ENCODE results near the gene ZMYND19.
A peak's percentile ranks its signal among the peaks of the same experiment; 100 is the strongest.
"Not testable (repeated sequence)": the region's sequence is repeated elsewhere in the genome, so short reads cannot be mapped to it uniquely, and the experiment has no call there.

ZMYND19 gene

GRCh38 chr9:137553654-137554053, 36.7 kb downstream of the ZMYND19 start:
- DNase-seq = not testable (repeated sequence)

GRCh38 chr9:137552022-137552768, 38.1 kb downstream of the ZMYND19 start:
- DNase-seq = peak; percentile 71

GRCh38 chr9:137551264-137552021, 38.9 kb downstream of the ZMYND19 start, which contains the start of gene MRPL41:
Gene MRPL41 (plus strand): TSS chr9:137551879. CDS start chr9:137552082, 203 bp downstream.
- DNase-seq = peak; percentile 97

GRCh38 chr9:137550958-137551263, 39.4 kb downstream of the ZMYND19 start:
- not testable (repeated sequence) for DNase-seq

- DNase-seq = peak; percentile 97
Measured at GRCh38 chr9:137550231-137550621, 40.1 kb downstream of the ZMYND19 start, which contains the start of gene PNPLA7. Gene PNPLA7 (minus strand): TSS chr9:137550402. CDS start chr9:137550197, 205 bp downstream.

GRCh38 chr9:137547687-137548543, 42.4 kb downstream of the ZMYND19 start:
- no peak for DNase-seq

GRCh38 chr9:137545123-137545522, 45.2 kb downstream of the ZMYND19 start:
- DNase-seq = no peak

- no peak for DNase-seq
Measured at GRCh38 chr9:137544176-137544760, 46.0 kb downstream of the ZMYND19 start.

GRCh38 chr9:137543237-137543963, 46.9 kb downstream of the ZMYND19 start:
- DNase-seq = no peak

GRCh38 chr9:137542486-137542885, 47.8 kb downstream of the ZMYND19 start:
- DNase-seq = no peak

- DNase-seq = no peak
Measured at GRCh38 chr9:137540536-137540935, 49.8 kb downstream of the ZMYND19 start.

GRCh38 chr9:137538058-137538457, 52.3 kb downstream of the ZMYND19 start:
- DNase-seq = no peak

GRCh38 chr9:137536594-137537131, 53.6 kb downstream of the ZMYND19 start:
- not testable (repeated sequence) for DNase-seq

- DNase-seq = no peak
Measured at GRCh38 chr9:137535120-137535428, 55.2 kb downstream of the ZMYND19 start.

- peak; percentile 86 for DNase-seq
Measured at GRCh38 chr9:137534256-137535119, 55.8 kb downstream of the ZMYND19 start.

GRCh38 chr9:137532891-137533468, 57.3 kb downstream of the ZMYND19 start:
- not testable (repeated sequence) for DNase-seq
